Measurements from ENCODE around the gene CHPF2.

Gene CHPF2

DNA sequence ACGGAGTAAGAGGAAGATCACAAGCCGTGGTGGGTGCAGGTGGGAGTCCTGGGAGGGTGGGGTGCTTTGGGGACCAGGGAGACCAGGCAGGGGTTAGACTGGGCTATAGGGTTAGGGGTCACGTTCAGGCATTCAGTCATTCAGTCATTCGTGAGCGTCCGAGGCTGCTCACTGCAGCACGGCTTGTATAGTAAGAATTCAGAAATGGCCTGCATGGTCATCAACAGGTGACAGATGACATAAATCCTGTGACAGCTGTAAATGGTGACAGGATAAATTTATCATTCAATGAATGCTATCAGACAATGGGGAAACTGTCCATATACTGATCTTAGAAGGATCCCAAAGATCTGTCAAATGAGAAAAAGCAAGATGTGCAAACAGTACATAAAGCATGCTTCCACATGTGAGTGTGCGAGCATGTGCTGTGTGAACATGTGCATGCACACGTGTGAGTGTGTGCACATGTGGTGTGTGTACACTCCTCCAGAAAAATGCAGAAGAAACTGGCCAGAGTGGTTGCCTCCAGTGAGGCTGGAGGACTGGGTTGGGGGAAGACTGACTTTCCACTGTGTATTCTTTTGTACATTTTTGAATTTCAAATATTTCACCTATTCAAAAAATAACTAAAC lies 48.2 kb downstream of the CHPF2 start:
- DNase-seq (ENCODE audit: low read depth), result no peak
- H3K4me3 ChIP-seq (ENCODE audit: low read depth, low read length), result no peak overlapping the region
- TF ChIP-seq, protein P1, sequence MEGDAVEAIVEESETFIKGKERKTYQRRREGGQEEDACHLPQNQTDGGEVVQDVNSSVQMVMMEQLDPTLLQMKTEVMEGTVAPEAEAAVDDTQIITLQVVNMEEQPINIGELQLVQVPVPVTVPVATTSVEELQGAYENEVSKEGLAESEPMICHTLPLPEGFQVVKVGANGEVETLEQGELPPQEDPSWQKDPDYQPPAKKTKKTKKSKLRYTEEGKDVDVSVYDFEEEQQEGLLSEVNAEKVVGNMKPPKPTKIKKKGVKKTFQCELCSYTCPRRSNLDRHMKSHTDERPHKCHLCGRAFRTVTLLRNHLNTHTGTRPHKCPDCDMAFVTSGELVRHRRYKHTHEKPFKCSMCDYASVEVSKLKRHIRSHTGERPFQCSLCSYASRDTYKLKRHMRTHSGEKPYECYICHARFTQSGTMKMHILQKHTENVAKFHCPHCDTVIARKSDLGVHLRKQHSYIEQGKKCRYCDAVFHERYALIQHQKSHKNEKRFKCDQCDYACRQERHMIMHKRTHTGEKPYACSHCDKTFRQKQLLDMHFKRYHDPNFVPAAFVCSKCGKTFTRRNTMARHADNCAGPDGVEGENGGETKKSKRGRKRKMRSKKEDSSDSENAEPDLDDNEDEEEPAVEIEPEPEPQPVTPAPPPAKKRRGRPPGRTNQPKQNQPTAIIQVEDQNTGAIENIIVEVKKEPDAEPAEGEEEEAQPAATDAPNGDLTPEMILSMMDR (conservative IDR thresholded peaks at IDR 0.05; ENCODE audit: low read depth, low read length), result no peak

DNA sequence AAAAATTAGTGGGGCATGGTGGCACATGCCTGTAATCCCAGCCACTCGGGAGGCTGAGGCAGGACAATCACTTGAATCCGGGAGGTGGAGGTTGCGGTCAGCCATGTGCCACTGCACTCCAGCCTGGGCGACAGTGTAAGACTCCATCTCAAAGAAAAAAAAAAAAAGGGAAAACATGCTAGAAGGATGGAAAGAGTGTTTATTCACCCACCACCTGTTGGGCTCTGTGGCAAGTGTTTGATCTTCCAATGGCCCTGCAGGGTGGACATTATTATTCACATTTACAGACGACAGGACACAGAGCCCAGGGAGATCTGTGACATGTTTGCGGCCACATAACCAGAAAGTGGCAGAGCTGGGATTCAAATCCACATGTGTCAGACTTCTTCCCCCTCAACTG lies 49.4 kb downstream of the CHPF2 start:
- TF ChIP-seq, protein P1 (conservative IDR thresholded peaks at IDR 0.05; ENCODE audit: low read depth, low read length), result no peak
- H3K4me3 ChIP-seq (ENCODE audit: low read depth, low read length), result no peak overlapping the region

DNA sequence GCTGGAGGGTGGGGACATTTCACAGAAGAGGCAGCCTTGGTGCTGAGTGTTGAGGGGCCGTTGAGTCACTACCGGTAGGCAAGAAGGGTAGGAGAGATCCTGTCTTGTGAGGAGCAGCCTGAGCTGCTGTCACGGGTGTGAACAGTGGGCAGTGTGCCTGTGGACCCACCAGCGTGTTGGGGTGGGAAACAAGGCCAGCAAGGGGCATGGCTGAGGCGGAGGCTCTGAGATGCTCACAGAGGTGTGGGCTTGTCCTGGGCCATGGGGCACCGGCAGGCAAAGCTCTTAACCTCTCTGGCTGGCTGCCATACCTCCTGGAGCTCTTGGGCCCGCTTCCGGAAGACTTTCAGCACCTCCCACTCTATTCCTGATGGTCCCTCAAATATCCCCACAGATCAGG lies 49.8 kb downstream of the CHPF2 start:
- no peak overlapping the region for H3K4me3 ChIP-seq (ENCODE audit: low read depth, low read length)
- TF ChIP-seq, protein P1 (conservative IDR thresholded peaks at IDR 0.05; ENCODE audit: low read depth, low read length), result no peak
- no peak for DNase-seq (ENCODE audit: low read depth)

More for the DNA sequence above, 49.4 kb downstream of the CHPF2 start:
- no peak for DNase-seq (ENCODE audit: low read depth)

DNA sequence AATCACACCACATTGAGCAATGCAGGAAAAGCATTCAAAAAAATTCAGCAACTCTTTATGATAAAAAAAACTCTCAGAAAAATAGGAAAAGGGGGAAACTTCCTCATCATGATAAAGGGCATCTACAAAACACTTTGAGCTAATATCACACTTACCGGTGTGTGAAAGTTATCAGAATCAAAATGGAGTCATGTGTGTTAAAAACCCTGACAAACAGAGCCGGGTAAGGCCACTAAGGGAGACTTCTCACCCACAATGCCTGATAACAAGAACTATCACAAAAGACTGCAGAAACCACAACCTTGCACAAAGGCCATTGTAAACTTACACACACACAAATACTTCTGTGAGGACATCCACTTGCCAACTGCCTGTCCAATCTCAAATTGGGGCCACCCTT lies 51.0 kb downstream of the CHPF2 start:
- TF ChIP-seq, protein P1 (conservative IDR thresholded peaks at IDR 0.05; ENCODE audit: low read depth, low read length), result no peak
- DNase-seq (ENCODE audit: low read depth), result no peak
- H3K4me3 ChIP-seq (ENCODE audit: low read depth, low read length), result no peak overlapping the region

DNA sequence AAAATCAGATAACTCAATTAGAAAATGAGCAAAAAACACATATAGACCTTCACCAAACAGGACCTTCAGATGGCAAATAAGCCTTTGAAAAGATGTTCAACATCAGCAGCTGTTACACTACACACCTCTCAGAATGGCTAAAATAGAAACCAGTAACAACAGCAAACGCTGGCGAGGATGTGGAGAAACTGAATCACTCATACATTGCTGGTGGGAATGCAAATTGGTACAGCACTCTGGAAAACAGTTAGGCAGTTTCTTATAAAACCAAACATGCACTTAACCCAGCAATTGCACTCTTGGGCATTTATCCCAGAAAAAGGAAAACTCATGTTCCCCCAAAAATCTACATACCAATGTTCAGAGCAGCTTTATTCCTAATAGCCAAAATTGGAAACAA lies 53.9 kb downstream of the CHPF2 start:
- TF ChIP-seq, protein P1 (conservative IDR thresholded peaks at IDR 0.05; ENCODE audit: low read depth, low read length), result no peak
- no peak overlapping the region for H3K4me3 ChIP-seq (ENCODE audit: low read depth, low read length)
- DNase-seq (ENCODE audit: low read depth), result no peak
